Measurements from ENCODE around the gene GPNMB. TPM values are rescaled to one million over a fixed set of nuclear protein-coding genes. Genes with fewer than 3 reads are reported as not detected.

Gene GPNMB
- total RNA-seq, 4 donors from 2014 or later, result 46.1 to 94.9 (median 60.7) TPM

GRCh38 chr7:23266918-23267317 is 20.3 kb downstream of the GPNMB start:
- Histone ChIP-seq H3K9me3 (no peaks in the 10 kb centered on the region), H3K4me3 (no peak overlapping the region), H3K4me1 (no peaks in the 10 kb centered on the region), H3K27me3 (peaks cover 0 to 5% (median 0%) of the 10 kb centered on the region in 4 donors), H3K27ac (replicated peaks in 1 of 4) (no peak overlapping the region), H3K36me3 (peaks cover 0 to 33% (median 10%) of the 10 kb centered on the region in 4 donors)
- intact Hi-C loops (cut with DNase I), result loop anchor here (5.0 kb wide), 1 partner anchor 190 kb away; no protein-coding TSS in a partner anchor
- no peak for DNase-seq (ENCODE audit: extremely low spot score)
- TF ChIP-seq EP300 (IDR thresholded peaks at IDR 0.05) (no peak), POLR2AphosphoS5 (IDR thresholded peaks at IDR 0.05) (no peak), CTCF (IDR thresholded peaks at IDR 0.05) (no peak), POLR2A (IDR thresholded peaks at IDR 0.05; ENCODE audit: low read depth) (no peak)
- WGBS, result 100% methylated on average over 1 of the region's 2 CpGs

GRCh38 chr7:23267357-23267756 is 20.8 kb downstream of the GPNMB start:
- DNase-seq (ENCODE audit: extremely low spot score), result no peak
- no peak for TF ChIP-seq EP300 (IDR thresholded peaks at IDR 0.05)
- no peak for TF ChIP-seq POLR2AphosphoS5 (IDR thresholded peaks at IDR 0.05)
- no peak for TF ChIP-seq POLR2A (IDR thresholded peaks at IDR 0.05; ENCODE audit: low read depth)
- no peak for TF ChIP-seq CTCF (IDR thresholded peaks at IDR 0.05)
- Histone ChIP-seq H3K36me3 (peaks cover 0 to 33% (median 10%) of the 10 kb centered on the region in 4 donors), H3K4me1 (no peaks in the 10 kb centered on the region), H3K27me3 (peaks cover 0 to 5% (median 0%) of the 10 kb centered on the region in 4 donors), H3K4me3 (no peak overlapping the region), H3K27ac (replicated peaks in 1 of 4) (no peak overlapping the region), H3K9me3 (no peaks in the 10 kb centered on the region)
- intact Hi-C loops (cut with DNase I), result loop anchor here (5.0 kb wide), 1 partner anchor 190 kb away; no protein-coding TSS in a partner anchor
- 94% methylated on average over 2 of the region's 2 CpGs for WGBS

GRCh38 chr7:23268167-23268566 is 21.6 kb downstream of the GPNMB start:
- no peaks in the 10 kb centered on the region for H3K9me3 ChIP-seq
- H3K27me3 ChIP-seq, result peaks cover 0 to 5% (median 0%) of the 10 kb centered on the region in 4 donors
- 96% methylated on average over 2 of the region's 2 CpGs for WGBS
- no peak for DNase-seq (ENCODE audit: extremely low spot score)
- H3K4me1 ChIP-seq, result peaks cover 0 to 5% (median 2%) of the 10 kb centered on the region in 4 donors
- H3K27ac ChIP-seq (replicated peaks in 1 of 4), result no peak overlapping the region
- intact Hi-C loops (cut with DNase I), result loop anchor here (5.0 kb wide), 1 partner anchor 189 kb away; no protein-coding TSS in a partner anchor
- no peak overlapping the region for H3K4me3 ChIP-seq
- H3K36me3 ChIP-seq, result peaks cover 0 to 33% (median 10%) of the 10 kb centered on the region in 4 donors
- TF ChIP-seq POLR2A (IDR thresholded peaks at IDR 0.05; ENCODE audit: low read depth) (no peak), EP300 (IDR thresholded peaks at IDR 0.05) (no peak), POLR2AphosphoS5 (IDR thresholded peaks at IDR 0.05) (no peak), CTCF (IDR thresholded peaks at IDR 0.05) (no peak)

GRCh38 chr7:23268746-23269145 is 22.2 kb downstream of the GPNMB start:
- peaks cover 0 to 33% (median 8%) of the 10 kb centered on the region in 4 donors for H3K36me3 ChIP-seq
- WGBS, result 85% methylated on average over 3 of the region's 4 CpGs

More at GRCh38 chr7:23268746-23269145, 22.2 kb downstream of the GPNMB start:
- DNase-seq (ENCODE audit: extremely low spot score), result no peak
- Histone ChIP-seq H3K27ac (replicated peaks in 1 of 4) (no peak overlapping the region), H3K9me3 (no peaks in the 10 kb centered on the region), H3K4me1 (peaks cover 0 to 8% (median 3%) of the 10 kb centered on the region in 4 donors), H3K4me3 (no peak overlapping the region), H3K27me3 (peaks cover 0 to 5% (median 0%) of the 10 kb centered on the region in 4 donors)
- intact Hi-C loops (cut with DNase I), result loop anchor here (5.0 kb wide), 1 partner anchor 189 kb away; no protein-coding TSS in a partner anchor
- TF ChIP-seq POLR2AphosphoS5 (IDR thresholded peaks at IDR 0.05) (no peak), CTCF (IDR thresholded peaks at IDR 0.05) (no peak), POLR2A (IDR thresholded peaks at IDR 0.05; ENCODE audit: low read depth) (no peak), EP300 (IDR thresholded peaks at IDR 0.05) (no peak)

Data from esophagus muscularis mucosa (tissue), 4 donors.